NCI-H2107 (cell line): ENCODE data around the gene PUDP.
"Not testable (repeated sequence)": the region's sequence is repeated elsewhere in the genome, so short reads cannot be mapped to it uniquely, and the experiment has no call there.

Experiments
- DNase-seq: peaks from one replicate; lab custom pipeline; 2025; lab: John Stamatoyannopoulos, UW

The PUDP gene

GRCh38 chrX:7109838-7110793, 37.8 kb downstream of the PUDP start:
- no peak for DNase-seq

GRCh38 chrX:7109049-7109531, 38.9 kb downstream of the PUDP start:
- no peak for DNase-seq

- DNase-seq, result no peak
Observed at GRCh38 chrX:7108030-7108429, 39.9 kb downstream of the PUDP start.

DNA sequence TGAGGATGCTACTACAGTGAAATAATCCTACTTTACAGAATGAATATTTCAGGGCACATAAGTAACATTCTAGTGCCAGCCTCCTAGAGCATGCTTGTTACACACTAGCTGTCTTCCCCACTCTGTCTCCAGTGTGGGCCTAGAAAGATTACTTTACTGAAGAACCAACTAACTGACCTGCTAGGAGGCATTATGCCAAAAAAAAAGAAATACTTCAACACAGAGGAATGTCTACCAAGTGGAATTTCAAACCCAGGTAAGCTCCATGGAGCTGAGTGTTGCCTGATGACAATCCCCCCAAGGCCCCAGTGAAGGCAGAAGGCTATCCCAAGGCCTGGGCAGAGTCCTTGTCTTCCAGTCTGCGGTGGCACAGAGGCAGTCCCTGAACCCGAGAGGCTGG, 41.3 kb downstream of the PUDP start:
- no peak for DNase-seq

DNA sequence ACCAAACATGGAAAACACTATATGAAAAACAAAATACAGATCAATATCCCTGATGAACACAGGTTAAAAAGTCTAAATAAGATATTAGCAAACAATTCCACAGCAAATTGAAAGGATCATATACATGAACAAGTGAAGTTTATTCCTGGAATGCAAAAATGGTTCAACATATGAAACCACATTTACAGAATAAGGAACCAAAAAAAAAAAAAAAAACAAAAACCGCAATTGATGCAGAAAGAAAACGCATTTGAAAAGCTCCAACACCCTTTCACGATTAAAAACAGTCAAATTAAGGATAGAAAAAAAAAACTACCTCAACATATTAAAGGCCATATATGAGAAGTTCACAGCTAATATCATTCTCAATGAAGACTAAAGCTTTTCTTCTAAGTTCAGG, 45.8 kb downstream of the PUDP start:
- no peak for DNase-seq

- DNase-seq, result no peak
Observed at GRCh38 chrX:7100022-7100421, 47.9 kb downstream of the PUDP start.

DNA sequence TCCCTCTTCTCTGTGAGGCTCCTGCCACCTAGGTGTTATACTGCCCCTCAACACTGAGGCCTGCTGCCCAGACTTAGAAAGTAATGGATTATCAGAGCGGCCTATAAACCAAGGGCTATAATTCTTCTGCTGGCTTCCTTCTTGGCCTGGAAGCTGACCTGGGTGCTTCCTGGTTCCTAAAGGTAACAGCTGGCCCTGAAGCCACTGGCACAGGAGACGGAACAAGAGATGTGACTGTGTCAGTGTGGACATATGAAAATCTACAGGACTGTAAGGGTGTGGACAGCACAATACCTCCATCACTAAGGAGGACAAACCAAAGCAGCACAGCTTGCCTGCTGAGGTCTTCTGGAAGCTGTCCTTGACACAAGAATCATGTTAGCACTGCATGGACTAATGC, 52.3 kb downstream of the PUDP start:
- DNase-seq, result not testable (repeated sequence)

GRCh38 chrX:7093305-7093704, 54.6 kb downstream of the PUDP start:
- no peak for DNase-seq

- no peak for DNase-seq
Observed at GRCh38 chrX:7092543-7092942, 55.4 kb downstream of the PUDP start.

GRCh38 chrX:7091923-7092322, 56.0 kb downstream of the PUDP start:
- DNase-seq, result no peak

- DNase-seq, result no peak
Observed at GRCh38 chrX:7090641-7091040, 57.3 kb downstream of the PUDP start.

- no peak for DNase-seq
Observed at GRCh38 chrX:7088968-7089615, 58.9 kb downstream of the PUDP start.

DNA sequence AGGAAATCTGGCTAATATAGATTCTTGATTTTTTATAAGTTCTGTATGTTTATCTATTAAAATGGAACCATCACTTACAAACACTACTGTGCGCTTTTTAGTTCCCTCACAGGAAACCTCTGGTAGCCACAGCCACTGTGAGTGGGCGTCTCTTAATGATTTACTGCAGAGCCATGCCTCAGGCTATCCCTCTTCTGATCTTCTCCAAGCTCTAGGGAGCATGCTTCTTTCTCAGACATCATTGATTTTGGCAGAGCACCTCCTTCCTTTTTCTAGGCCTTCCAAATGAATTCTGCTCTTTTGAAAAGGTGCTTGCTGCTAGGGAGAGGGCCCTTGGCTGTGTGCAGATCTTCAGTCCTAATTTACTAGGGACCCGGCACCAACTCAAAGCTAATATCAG, 61.6 kb downstream of the PUDP start:
- no peak for DNase-seq

DNA sequence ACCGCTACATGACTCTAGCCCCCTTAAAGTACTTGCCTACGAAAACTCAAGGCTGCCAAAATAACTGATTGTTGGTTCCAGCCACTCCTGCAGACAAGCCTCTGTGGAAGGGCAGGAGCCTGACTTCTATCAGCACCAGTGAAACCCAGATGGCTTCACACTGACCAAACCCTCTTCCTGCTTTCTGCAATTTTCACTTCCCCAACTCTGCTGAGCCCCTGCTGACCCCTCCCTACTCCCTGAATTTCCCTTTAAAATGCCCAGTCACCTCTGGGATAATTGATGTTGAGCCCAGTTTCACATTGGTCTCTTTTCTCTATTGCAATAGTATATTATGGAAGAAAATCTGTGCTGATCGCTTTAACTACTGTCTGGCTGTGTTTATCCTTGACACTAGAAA, 62.1 kb downstream of the PUDP start:
- no peak for DNase-seq

- no peak for DNase-seq
Observed at GRCh38 chrX:7084841-7085240, 63.1 kb downstream of the PUDP start.

DNA sequence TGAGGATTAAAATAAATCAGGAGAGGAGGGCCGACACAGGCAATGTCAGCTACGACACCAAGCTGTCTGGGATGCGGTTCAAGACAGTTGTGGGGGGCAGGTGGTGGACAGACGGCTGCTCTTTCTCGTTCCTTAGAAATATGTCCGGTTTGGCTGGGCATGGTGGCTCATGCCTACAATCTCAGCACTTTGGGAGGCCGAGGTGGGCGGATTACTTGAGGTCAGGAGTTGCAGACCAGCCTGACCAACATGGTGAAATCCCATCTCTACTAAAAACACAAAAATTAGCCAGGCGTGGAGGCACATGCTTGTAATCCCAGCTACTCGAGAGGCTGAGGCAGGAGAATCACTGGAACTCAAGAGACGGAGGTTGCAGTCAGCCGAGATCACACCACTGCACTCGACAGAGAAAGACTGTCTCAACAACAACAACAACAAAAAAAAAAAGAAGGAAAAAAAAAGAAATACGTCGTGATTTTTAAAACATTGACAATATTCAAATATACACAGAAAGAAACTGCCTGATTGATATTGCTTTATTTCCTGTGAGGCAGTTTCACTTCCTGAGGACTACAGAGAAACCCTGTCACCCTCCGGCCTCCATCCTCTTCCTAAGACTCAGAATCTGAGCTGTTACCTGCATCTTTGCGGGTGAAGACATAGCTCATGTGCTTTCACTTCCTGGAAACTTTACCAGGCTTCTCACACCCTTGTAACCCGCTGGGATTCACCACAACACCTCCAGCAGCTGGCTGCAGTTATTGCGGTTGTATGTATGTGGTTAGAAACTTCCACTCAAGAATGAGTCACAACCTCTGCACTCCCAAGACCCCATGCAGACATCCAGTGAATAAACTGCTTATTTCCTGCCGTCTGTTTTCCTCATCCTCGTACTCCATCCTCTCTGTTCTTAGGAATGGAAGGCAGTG, 64.2 kb downstream of the PUDP start:
- DNase-seq, result peak; percentile 44

- no peak for DNase-seq
Observed at GRCh38 chrX:7083021-7083420, 64.9 kb downstream of the PUDP start.

DNA sequence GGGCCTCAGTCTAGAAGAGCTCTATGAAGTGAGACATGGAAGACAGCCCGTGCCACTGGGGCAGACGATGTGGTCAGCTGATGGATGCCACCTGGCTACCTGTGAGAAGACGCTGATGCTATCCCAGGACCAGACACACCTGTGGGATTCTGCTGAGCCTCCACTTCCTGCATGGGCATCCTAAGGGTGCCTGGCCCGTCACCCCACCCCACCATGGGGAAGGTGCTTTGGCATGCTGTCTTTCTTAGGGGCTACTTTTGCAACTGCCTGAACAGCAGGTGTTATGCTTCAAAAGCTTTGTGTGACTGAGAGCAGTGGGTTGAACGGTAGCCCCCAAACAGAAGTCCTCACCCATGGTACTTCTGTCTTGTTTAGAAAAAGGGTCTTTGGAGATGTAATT, 65.4 kb downstream of the PUDP start:
- DNase-seq, result no peak

DNA sequence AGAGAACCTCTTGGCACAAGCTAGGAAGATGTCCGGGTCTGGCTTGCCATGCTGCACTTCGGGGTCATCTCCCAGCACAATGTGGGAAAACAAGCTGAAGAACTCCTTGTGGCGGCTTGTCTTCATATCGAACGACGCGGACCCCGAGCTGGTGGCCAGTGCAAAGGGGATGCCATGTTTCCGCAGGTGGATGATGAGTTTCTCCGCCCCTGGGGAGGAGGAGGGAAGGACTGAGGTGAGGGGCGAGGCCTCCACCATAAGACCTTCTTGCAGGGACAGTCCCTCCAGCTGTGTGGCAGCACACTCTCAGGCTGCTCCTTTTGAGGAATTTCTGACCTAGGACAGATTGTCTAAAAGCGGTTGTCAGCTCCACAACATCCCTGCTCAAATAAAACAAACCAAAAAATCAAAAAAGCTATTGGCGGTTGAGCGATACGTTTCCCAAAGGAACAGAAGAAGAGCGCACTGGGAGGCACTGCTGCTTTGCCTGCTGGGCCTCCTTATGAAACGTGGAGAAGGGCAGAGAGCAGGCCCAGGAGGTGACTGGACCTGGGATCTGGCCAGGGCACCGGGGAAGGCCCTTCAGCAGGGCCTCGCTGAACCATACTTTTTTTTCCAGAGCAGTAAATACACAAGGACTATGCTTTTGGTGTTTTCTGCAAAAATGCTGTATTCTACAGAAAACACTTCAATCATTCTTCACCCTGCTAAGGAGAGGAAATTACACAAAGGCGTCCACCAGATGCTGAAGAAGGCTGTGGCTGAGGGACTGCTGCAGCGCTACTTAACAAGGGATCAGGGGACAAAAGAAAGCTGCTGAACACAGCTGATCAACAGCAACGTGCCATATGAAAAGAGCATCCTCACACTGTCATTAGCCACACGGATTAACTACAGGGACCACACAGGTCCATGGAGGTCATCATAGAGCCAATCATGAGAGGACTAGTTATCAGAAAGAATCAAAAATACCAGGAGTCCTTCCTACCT, 70.4 kb downstream of the PUDP start:
- no peak for DNase-seq

DNA sequence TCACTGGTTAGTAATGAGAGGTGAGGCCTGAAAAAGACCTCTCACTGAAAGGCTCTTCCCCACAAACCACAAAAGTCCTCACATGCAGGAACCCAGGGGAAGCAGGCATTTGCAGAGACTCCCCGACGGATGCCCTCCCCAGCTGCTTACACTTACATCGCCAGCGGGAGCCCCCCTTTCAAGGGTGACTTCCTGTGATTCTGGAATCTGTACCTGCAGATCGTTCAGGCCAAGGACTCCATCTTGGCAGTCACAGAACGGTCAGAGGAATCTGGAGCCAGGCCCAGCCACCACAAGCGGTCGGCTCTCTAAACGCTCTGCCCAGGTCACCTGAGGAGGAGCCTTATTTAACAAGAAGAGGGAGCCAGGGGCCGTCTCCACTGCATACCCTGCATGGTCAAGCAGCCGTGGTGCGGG, 71.7 kb downstream of the PUDP start:
- no peak for DNase-seq

GRCh38 chrX:7074908-7075204, 73.1 kb downstream of the PUDP start:
- DNase-seq, result no peak
